DND-41 (cell line): ENCODE measurements around the gene CCNA2.

ENCODE experiments used
- ATAC-seq: fragments of 200-7000 bp; cut with Tn5 transposase; 3 replicates; pipeline ENCODE4 v1.9.1; 2021; ENCODE audit warnings: low read depth; ENCODE audit not compliant: insufficient read depth
- DNase-seq: peaks from one replicate; pipeline ENCODE4 v3.0.0-alpha.2; 2020
- H2AFZ ChIP-seq: 2 replicates; pipeline ENCODE4 v1.6.0; 2012; ENCODE audit warnings: low read depth, low read length
- H3K27ac ChIP-seq: 2 replicates; pipeline ENCODE4 v1.5.1; 2012; ENCODE audit warnings: low read length, inconsistent platforms
- H3K27me3 ChIP-seq: fragments of 200-600 bp; sonication (generic); 2 replicates; pipeline ENCODE4 v1.6.0; 2012; ENCODE audit warnings: low read length, mild to moderate bottlenecking, inconsistent platforms; ENCODE audit not compliant: insufficient read depth, poor library complexity
- H3K36me3 ChIP-seq: 2 replicates; pipeline ENCODE4 v1.5.1; 2012; ENCODE audit warnings: low read length, inconsistent platforms; ENCODE audit not compliant: insufficient read depth
- H3K4me1 ChIP-seq: 2 replicates; pipeline ENCODE4 v1.5.1; 2012; ENCODE audit warnings: mild to moderate bottlenecking, low read length; ENCODE audit not compliant: insufficient read depth
- H3K4me2 ChIP-seq: 2 replicates; pipeline ENCODE4 v1.6.0; 2012; ENCODE audit warnings: mild to moderate bottlenecking, moderate library complexity, low read length, inconsistent platforms; ENCODE audit not compliant: insufficient read depth
- H3K4me3 ChIP-seq, 2 experiments: fragments of 200-600 bp in 1 of 2; shearing (Covaris generic) in 1 of 2; 2 replicates each; pipeline ENCODE4 v1.5.1; 2012 to 2016; ENCODE audit warnings: inconsistent platforms in 2 of 2, low read length in 2 of 2, mild to moderate bottlenecking in 2 of 2, low read depth in 1 of 2, moderate library complexity in 1 of 2
- H3K79me2 ChIP-seq: 2 replicates; pipeline ENCODE4 v1.6.0; 2012; ENCODE audit warnings: low read length, inconsistent platforms; ENCODE audit not compliant: insufficient read depth
- H3K9ac ChIP-seq: 2 replicates; pipeline ENCODE4 v1.6.0; 2012; ENCODE audit warnings: low read depth, mild to moderate bottlenecking, inconsistent platforms, low read length, moderate library complexity
- H3K9me3 ChIP-seq: 2 replicates; pipeline ENCODE4 v1.5.1; 2012; ENCODE audit warnings: low read length, moderate library complexity, mild to moderate bottlenecking, inconsistent platforms; ENCODE audit not compliant: insufficient read depth, severe bottlenecking
- H4K20me1 ChIP-seq: 2 replicates; pipeline ENCODE4 v1.6.0; 2012; ENCODE audit warnings: low read length; ENCODE audit not compliant: insufficient read depth
- CTCF ChIP-seq: IDR thresholded peaks from 2 replicates; pipeline ENCODE4 v1.5.1; 2012; ENCODE audit warnings: borderline replicate concordance, low read length, moderate library complexity, mild to moderate bottlenecking; ENCODE audit not compliant: poor library complexity, severe bottlenecking; ENCODE audit errors: extremely low read depth
- EZH2 ChIP-seq: IDR thresholded peaks from 3 replicates; pipeline ENCODE4 v1.6.1; 2012; ENCODE audit warnings: borderline replicate concordance, low read depth, mild to moderate bottlenecking, moderate library complexity, low read length, inconsistent platforms; ENCODE audit not compliant: severe bottlenecking

The CCNA2 gene

GRCh38 chr4:121842862-121843261, 19.2 kb upstream of the CCNA2 start:
- no peak overlapping the region for H2AFZ ChIP-seq
- no peak overlapping the region for H3K4me3 ChIP-seq
- no peak for DNase-seq
- no peak overlapping the region for H3K9ac ChIP-seq
- H4K20me1 ChIP-seq: no peaks in the 10 kb centered on the region
- TF ChIP-seq CTCF: no peak
- TF ChIP-seq EZH2: no peak
- no peaks in the 10 kb centered on the region for H3K9me3 ChIP-seq
- no peak overlapping the region for H3K27ac ChIP-seq
- H3K4me2 ChIP-seq: no peak overlapping the region
- no peaks in the 10 kb centered on the region for H3K27me3 ChIP-seq
- no peaks in the 10 kb centered on the region for H3K79me2 ChIP-seq
- H3K36me3 ChIP-seq: peaks cover 14% of the 10 kb centered on the region; the same call in 1 of the 2 replicates
- no peaks in the 10 kb centered on the region for H3K4me1 ChIP-seq
- ATAC-seq: no peak

DNA sequence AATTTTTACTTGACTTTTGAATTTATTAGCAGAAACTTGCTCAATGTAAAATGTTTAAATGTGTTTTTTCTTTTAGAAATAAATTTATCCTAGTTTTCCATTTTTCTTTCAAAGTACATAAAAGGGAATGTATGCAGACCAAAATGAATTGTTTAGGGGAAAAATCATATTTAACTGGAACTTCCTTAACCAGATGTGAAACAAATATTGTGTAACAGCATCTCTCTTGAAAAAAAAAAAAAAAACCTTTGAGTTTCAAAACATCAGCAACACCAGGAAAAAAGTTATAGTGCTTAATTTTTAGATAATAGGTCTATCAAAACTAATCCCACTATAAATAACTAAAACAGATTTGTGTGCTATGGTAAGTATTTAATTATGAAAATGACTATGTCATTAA, 14.5 kb upstream of the CCNA2 start:
- Histone ChIP-seq H3K27me3 (no peaks in the 10 kb centered on the region), H3K4me1 (no peaks in the 10 kb centered on the region), H3K4me2 (no peak overlapping the region), H3K4me3 (no peak overlapping the region), H3K36me3 (peaks cover 9% of the 10 kb centered on the region; the same call in 1 of the 2 replicates), H3K27ac (no peak overlapping the region), H3K9me3 (no peaks in the 10 kb centered on the region), H3K79me2 (no peaks in the 10 kb centered on the region), H2AFZ (no peak overlapping the region), H4K20me1 (no peaks in the 10 kb centered on the region), H3K9ac (no peak overlapping the region)
- ATAC-seq (no peak), DNase-seq (no peak)
- TF ChIP-seq CTCF: no peak
- no peak for TF ChIP-seq EZH2

DNA sequence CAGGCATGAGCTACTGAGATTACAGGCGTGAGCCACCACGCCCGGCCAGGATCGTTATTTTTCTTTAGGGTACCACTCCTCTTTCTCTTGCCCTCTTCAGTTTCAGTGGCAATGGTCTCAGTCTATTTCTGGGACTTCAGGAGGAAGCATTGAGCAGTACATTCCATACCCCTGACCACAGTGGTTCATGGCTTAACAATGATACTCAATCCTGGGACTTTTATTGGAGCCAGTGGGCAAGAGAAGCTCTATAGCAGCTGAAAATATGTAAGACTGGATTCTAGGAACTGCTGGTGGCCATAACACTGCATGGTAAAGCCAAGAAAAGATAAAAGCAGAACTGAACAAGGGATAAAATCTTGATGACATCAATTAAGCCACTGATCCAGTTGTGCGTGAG, 5.8 kb upstream of the CCNA2 start:
- peaks cover 10% of the 10 kb centered on the region; the same call in 1 of the 2 replicates for H3K36me3 ChIP-seq
- H3K27ac ChIP-seq: no peak overlapping the region
- H4K20me1 ChIP-seq: no peaks in the 10 kb centered on the region
- H3K9ac ChIP-seq: no peak overlapping the region
- no peak for ATAC-seq
- TF ChIP-seq CTCF (no peak), EZH2 (no peak)
- no peak overlapping the region for H3K4me3 ChIP-seq
- no peaks in the 10 kb centered on the region for H3K27me3 ChIP-seq
- H2AFZ ChIP-seq: no peak overlapping the region
- no peak overlapping the region for H3K4me2 ChIP-seq
- DNase-seq: no peak
- H3K79me2 ChIP-seq: no peaks in the 10 kb centered on the region
- H3K9me3 ChIP-seq: no peaks in the 10 kb centered on the region
- peaks cover under 1% of the 10 kb centered on the region for H3K4me1 ChIP-seq

- ATAC-seq (no peak), DNase-seq (no peak)
- Histone ChIP-seq H3K36me3 (peaks cover 11% of the 10 kb centered on the region), H3K4me3 (no peak overlapping the region), H3K9ac (no peak overlapping the region), H3K27ac (no peak overlapping the region), H3K27me3 (no peaks in the 10 kb centered on the region), H2AFZ (no peak overlapping the region), H3K4me2 (no peak overlapping the region), H3K79me2 (peaks cover 9% of the 10 kb centered on the region), H3K9me3 (no peaks in the 10 kb centered on the region), H4K20me1 (no peaks in the 10 kb centered on the region), H3K4me1 (peaks cover 6% of the 10 kb centered on the region)
- TF ChIP-seq EZH2 (no peak), CTCF (no peak)
These were observed 4.2 kb upstream of the CCNA2 start for GRCh38 chr4:121827853-121828252.
